COLO829 (cell line): Measurements from ENCODE around the gene MARCHF7.
A peak's percentile ranks its signal among the peaks of the same experiment; 100 is the strongest.
"Not testable (repeated sequence)": the region's sequence is repeated elsewhere in the genome, so short reads cannot be mapped to it uniquely, and the experiment has no call there.

Source experiments
- DNase-seq: peaks from one replicate; pipeline ENCODE4 v3.0.0; 2012; ENCODE audit warnings: low spot score

Gene MARCHF7, protein sequence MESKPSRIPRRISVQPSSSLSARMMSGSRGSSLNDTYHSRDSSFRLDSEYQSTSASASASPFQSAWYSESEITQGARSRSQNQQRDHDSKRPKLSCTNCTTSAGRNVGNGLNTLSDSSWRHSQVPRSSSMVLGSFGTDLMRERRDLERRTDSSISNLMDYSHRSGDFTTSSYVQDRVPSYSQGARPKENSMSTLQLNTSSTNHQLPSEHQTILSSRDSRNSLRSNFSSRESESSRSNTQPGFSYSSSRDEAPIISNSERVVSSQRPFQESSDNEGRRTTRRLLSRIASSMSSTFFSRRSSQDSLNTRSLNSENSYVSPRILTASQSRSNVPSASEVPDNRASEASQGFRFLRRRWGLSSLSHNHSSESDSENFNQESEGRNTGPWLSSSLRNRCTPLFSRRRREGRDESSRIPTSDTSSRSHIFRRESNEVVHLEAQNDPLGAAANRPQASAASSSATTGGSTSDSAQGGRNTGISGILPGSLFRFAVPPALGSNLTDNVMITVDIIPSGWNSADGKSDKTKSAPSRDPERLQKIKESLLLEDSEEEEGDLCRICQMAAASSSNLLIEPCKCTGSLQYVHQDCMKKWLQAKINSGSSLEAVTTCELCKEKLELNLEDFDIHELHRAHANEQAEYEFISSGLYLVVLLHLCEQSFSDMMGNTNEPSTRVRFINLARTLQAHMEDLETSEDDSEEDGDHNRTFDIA

DNA sequence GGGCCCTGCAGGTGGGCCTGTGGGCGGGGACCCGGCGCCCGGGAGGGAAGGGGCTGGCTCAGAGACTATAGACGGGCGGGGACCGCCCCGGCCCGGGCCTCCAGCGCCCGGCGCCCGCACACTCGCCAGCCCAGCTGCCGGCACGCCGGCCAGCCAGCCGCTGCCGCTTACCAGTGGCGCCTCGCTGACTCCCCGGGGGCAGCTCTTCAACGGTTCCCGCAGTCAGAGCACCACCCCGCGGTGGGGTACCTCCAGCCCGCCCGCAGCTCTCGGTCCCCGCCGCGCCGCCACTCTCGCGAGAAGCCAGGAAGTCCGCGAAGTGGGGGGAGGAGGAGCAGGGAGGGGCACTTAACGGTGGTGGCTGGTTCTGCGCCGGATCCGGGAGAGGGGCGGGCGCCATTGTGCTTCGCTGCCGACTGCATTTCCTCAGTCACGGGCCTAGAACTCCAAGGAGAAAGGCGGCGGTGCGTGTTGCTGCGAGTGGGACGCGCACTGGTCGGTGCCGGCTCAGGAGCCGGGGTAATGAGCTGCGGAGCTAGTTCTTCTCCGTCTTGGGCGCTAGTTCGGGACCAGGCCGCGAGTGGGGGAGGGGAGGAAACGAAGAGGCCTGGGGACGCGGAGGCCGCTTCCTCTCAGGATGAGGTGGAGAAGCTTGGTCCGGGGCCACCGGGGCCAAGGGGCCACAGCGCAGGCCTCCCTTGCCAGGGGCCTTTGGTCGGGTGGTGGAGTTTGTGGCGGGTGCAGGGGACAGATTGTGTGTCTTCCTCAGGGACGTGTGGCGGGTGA is at the start of gene MARCHF7:
TSS of gene MARCHF7 (plus strand) at position 364 of the 786 bp plus-strand sequence. CDS start 16,517 bp downstream, outside the sequence.
- DNase-seq, result peak; percentile 96

GRCh38 chr2:159667423-159667822 is 44.9 kb upstream of the MARCHF7 start:
- DNase-seq, result not testable (repeated sequence)

DNA sequence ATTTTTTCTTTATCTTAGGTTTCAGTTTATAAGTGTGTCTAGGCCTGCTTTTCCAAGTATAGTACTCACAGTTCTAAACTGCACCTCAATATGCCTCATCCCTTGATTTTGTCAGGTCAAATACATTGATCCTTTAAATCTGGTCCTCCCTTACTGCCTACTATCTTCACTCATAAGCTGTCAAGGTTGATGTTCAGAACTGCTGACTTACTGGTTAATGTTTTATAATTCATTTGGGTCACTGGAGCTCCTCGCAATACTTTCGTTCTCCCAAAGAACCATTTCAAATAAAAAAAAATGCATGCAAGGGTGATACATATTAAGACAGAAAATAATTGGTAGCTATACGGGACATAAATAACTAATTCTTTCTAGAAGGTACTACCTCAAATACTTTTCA is 41.3 kb upstream of the MARCHF7 start:
- DNase-seq, result no peak

GRCh38 chr2:159677654-159678053 is 34.7 kb upstream of the MARCHF7 start:
- DNase-seq, result peak; percentile 13

DNA sequence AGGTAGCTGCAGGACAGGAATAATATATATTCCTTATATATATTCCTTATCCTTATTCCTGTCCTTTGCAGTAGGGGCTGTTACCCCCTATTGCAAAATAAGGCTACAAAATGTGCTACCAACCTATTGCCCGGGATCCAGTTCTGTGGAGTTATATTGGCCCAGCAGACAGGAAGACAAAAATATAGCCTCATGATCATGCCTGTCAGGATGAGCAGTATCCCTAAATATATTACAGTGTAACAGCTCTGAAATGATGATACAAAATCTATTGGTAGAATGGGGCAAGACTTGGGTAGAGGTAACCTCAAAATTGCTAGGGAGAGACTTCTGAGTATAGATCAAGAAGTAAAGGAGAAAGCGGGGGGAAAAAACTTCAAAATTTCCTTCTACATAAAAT is 31.6 kb upstream of the MARCHF7 start:
- no peak for DNase-seq

GRCh38 chr2:159683817-159684216 is 28.5 kb upstream of the MARCHF7 start:
- DNase-seq, result no peak

DNA sequence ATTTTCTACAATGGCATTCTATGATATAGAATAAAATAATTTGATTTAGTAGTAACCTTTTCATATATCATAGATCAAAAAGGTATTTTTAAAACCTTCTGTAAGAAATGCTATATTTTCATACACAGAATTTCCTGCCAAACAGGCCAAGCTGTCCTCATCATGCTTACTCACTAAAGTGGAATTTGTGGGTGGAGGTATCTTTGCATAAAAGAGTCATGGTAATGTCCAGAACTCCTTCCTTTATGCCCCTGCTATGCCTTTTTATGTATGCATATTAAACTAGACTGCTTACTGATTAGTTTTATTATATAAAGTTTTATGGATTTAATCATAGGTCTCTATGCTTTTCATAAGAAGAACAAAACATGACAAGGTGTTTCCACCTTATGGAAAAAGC is 27.5 kb upstream of the MARCHF7 start:
- DNase-seq, result no peak

DNA sequence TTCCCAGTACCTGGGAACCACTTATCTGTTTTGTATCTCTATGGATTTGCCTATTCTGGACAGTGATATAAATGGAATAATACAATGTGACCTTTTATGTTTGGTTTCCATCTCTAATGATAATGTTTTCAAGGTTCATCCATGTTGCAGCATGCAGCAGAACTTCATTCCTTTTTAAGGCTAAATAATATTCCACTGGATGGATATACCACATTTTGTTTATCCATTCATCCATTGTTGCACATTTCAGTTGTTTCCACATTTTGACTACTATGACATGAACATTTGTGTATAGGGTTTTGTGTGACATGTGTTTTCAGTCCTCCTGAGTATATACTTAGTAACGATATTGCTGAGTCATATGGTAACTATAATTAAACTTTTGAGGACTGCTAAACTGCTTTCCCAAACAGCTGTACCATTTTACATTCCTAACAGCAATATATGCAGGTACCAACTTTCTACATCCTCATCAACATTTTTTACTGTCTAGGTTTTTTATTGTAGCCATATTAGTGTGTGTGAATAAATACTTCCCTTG is 17.7 kb upstream of the MARCHF7 start:
- no peak for DNase-seq

DNA sequence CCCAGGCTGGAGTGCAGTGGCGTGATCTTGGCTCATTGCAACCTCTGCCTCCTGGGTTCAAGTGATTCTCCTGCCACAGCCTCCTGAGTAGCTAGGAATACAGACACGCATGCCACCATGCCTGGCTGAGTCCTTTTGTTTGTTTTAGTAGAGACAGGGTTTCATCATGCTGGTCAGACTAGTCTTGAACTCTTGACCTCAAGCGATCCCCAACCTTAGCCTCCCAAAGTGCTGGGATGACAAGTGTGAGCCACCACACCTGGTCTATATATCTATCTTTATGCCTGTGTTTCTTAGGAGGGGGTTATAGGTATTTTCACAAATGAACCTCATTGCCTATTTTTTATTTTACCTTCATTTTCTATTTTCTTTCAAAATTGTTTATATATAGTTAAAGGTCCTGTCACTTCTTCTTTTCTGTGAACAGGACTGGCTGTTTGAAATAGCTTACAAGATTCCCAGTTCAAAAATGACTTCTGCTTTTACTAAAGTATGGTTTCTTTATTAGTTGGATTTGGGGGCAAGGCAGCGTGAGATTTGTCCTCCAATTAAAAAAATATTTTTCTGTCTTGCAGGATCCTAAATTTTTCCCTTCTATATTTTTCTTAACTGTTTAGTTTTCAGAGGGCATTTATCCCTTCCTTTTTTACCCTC is 16.4 kb upstream of the MARCHF7 start:
- no peak for DNase-seq

- no peak for DNase-seq
Measured at GRCh38 chr2:159703491-159703890, 8.8 kb upstream of the MARCHF7 start.

GRCh38 chr2:159706385-159706980 is 5.8 kb upstream of the MARCHF7 start:
- DNase-seq, result no peak

GRCh38 chr2:159708066-159708760 is 4.1 kb upstream of the MARCHF7 start:
- DNase-seq, result no peak

DNA sequence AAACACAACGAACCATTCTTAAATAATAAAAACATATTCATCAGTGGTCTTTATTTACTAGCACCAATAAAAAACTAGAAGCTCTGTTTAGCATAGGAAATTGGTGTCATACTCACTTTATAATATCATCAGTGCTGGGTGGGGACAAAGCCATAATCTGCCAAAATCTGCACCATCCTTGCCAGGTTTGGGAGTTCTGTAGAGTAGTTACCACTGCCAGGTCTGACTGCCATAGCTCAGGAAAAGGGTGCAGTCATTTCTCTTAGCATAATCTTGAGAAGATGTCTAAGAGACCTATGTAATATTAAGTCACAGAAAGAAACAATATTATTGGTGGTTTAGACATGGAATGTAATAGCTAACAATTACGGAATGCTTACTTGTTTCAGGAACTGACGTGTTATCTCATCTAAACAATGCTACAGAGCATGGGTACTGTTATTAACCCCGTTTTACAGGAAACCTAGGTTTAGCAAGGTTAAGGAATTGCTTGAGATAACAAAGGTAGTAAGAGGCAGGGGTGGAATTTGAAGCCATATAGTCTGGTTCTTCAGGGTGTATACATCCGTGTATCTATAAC is 1.6 kb upstream of the MARCHF7 start:
- DNase-seq, result no peak

DNA sequence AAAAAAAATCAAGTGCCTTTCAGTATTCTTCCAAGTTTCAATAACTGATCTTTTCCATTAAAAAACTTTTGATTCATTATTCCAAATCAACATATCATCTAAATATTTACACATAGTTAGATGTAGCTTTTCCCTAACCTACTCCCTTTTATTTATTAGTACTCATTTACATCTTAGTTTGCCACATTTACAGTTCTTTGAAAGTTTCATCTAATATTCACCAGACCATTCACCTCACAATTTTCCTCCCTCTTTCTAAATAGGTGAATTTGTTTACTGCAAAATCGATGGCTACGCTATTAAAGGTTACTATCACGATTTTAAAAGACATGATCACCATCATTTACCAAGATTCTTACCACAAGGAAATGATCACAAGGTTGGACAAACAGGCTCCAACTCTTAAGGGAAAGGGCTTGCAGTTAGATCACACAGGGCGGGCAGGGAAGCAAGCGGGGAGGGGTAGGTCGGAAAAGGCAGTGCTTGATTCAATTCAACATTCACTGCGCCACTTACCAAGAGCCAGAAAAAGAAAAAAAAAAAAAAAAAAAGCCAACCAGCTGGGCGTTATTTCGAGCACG is 654 bp upstream of the MARCHF7 start:
- DNase-seq, result no peak

DNA sequence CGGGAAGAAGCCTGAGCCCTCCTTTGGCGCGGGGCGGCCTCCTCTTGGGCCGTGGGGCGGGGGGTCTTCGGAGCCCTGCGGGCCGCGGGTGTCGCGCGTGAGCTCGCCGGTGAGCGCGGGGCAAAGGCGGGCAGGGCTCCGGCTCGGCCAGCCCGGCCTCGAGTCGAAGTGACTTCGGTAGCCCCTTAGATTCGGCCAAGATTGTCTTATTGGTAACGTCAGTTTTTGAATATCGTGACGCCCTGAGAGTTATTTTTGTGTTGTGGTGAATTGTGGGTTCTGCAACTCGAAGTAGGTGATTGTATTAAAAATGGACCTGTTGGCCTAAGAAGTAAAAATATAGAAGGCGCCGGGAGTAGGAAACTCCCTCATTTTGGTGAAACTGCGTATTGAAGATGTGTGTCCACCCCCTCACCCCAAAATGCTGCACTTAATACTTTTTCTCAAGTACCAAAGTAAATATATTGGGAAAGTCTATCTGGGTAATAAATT is 669 bp downstream of the MARCHF7 start:
- no peak for DNase-seq

GRCh38 chr2:159713631-159714246 is 1.4 kb downstream of the MARCHF7 start:
- no peak for DNase-seq

- DNase-seq, result no peak
Measured at GRCh38 chr2:159714247-159714930, 2.1 kb downstream of the MARCHF7 start.

GRCh38 chr2:159715451-159715850 is 3.1 kb downstream of the MARCHF7 start:
- no peak for DNase-seq

DNA sequence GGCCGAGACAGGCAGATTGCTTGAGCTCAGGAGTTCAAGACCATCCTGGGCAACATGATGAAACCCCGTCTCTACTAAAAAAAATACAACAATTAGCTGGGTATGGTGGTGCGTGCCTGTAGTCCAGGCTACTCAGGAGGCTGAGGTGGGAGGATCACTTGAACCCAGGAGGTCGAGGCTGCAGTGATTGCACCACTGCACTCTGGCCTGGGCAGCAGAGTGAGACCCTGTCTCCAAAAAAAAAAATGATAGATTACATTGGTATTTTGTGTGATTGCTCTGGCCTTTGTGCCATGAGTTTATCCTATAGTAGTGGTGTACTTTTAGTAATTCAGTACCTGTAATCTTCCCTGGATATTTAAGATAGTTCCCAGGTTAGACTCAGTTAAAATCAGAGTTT is 4.1 kb downstream of the MARCHF7 start:
- not testable (repeated sequence) for DNase-seq
